SU-DHL-6 (cell line): ENCODE results near the gene SLC25A42.

Experiments
- CTCF ChIP-seq: fragments of 200-600 bp; sonication (generic); IDR thresholded peaks from one replicate; pipeline ENCODE4 v1.5.1; 2017; ENCODE audit warnings: antibody characterized with exemption, mild to moderate bottlenecking, low read length, moderate library complexity; ENCODE audit not compliant: insufficient read depth, poor library complexity, severe bottlenecking
- EZH2phosphoT487 ChIP-seq: fragments of 200-600 bp; sonication (generic), shearing (Covaris generic); conservative IDR thresholded peaks from 2 replicates; pipeline ENCODE4 v1.6.1; 2018; ENCODE audit warnings: mild to moderate bottlenecking, antibody characterized with exemption, low read length, moderate library complexity, mixed read lengths

DNA sequence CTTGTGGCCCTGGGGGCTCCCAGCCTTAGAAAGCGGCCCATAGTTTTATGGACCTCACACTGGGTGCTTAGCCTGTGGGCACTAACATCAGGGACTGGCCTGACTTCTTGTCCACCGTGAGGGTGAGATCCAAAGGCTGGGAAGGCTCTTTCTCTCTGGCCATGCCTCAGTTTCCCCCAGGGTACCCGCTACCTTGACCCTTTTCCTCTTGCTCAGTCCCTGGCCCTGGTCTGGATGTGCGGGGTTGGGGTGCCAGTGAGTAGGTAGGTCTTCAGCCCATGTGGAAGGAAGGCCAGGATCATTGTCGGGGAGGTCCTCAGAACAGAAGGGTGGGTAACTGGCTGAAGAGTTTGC lies 76.1 kb downstream of the SLC25A42 start:
- TF ChIP-seq CTCF, result no peak
- no peak for TF ChIP-seq EZH2phosphoT487
